Transverse colon (tissue), 4 donors: ENCODE data around the gene HSPBP1. TPM values are rescaled to one million over a fixed set of nuclear protein-coding genes. Genes with fewer than 3 reads are reported as not detected.

Experiments
- DNase-seq: peaks from one replicate; pipeline ENCODE4 v3.0.0-alpha.2; 2019
- H3K27ac ChIP-seq, 4 donors: fragments of 200-600 bp; sonication (generic); 2 replicates each; pipeline ENCODE4 v1.5.1; 2016 to 2018; ENCODE audit warnings: inconsistent platforms in 4 of 4
- H3K27me3 ChIP-seq: fragments of 200-600 bp; sonication (generic); 2 replicates; pipeline ENCODE4 v1.5.1; 2017; ENCODE audit warnings: inconsistent platforms
- H3K36me3 ChIP-seq, 4 donors: fragments of 200-600 bp; sonication (generic); 2 replicates each; pipeline ENCODE4 v1.5.1; 2017 to 2019; ENCODE audit warnings: inconsistent platforms in 4 of 4
- H3K4me1 ChIP-seq, 4 donors: fragments of 200-600 bp; sonication (generic); 2 replicates each; pipeline ENCODE4 v1.5.1; 2017 to 2020; ENCODE audit warnings: inconsistent platforms in 4 of 4
- H3K4me3 ChIP-seq, 4 donors: fragments of 200-600 bp; sonication (generic); 1 replicate in 1 of 4; 2 replicates in 3 of 4; pipeline versions ENCODE4 v1.5.1 to v1.6.1; 2017 to 2019; ENCODE audit warnings: inconsistent platforms in 4 of 4
- H3K9me3 ChIP-seq, 2 donors: fragments of 200-600 bp; sonication (generic); 2 replicates each; pipeline ENCODE4 v1.5.1; 2017 to 2019; ENCODE audit warnings: inconsistent platforms in 2 of 2
- CTCF ChIP-seq, 5 experiments: fragments of 200-600 bp in 3 of 5; fragments of 450-650 bp in 2 of 5; sonication (generic) in 3 of 5; IDR thresholded peaks; 1 replicate in 2 of 5; 2 replicates in 3 of 5; pipeline ENCODE4 v1.5.1; 2016 to 2017; ENCODE audit warnings: antibody characterized with exemption in 5 of 5, inconsistent platforms in 3 of 5, mild to moderate bottlenecking in 2 of 5, moderate library complexity in 1 of 5
- EP300 ChIP-seq: sonication (generic); formaldehyde crosslinking; IDR thresholded peaks from one replicate; pipeline ENCODE4 v1.6.1; 2017; ENCODE audit warnings: antibody characterized with exemption, low read depth
- POLR2A ChIP-seq: fragments of 450-650 bp; IDR thresholded peaks from one replicate; pipeline ENCODE4 v1.6.1; 2016; ENCODE audit warnings: antibody characterized with exemption, mild to moderate bottlenecking, moderate library complexity
- POLR2AphosphoS5 ChIP-seq, 3 donors: sonication (generic); formaldehyde crosslinking; IDR thresholded peaks; one replicate each; pipeline ENCODE4 v1.6.1; 2016; ENCODE audit warnings: antibody characterized with exemption in 3 of 3
- WGBS, 2 donors: methylation state at CpG; one replicate each; pipeline ENCODE4 v1.1.5; 2018; ENCODE audit warnings: low coverage in 1 of 2; 5-methylcytosine and 5-hydroxymethylcytosine counted together
- in situ Hi-C, 4 donors: fragments of 200-750 bp; cut with MboI; loops; one replicate each; pipeline versions ENCODE4 v1.15.0 to v1.15.1; 2017; ENCODE audit warnings: low sequenced_read_pairs in 3 of 4, low pct_ligation_motif_present in 1 of 4, low pct_unique_long_range_greater_than_20kb in 1 of 4
- intact Hi-C: fragments of 100-400 bp; cut with DNase I; formaldehyde crosslinking; loops from one replicate; pipeline ENCODE4 v1.15.1; 2023; ENCODE audit warnings: low total_unique reads
- total RNA-seq, 4 donors: library from RNA; depleted of rRNA; stranded (reverse); fragments of >200 nt; gene quantifications; one replicate each; pipeline ENCODE4 v1.1.0, GENCODE V29; 2016

HSPBP1 gene
- total RNA-seq, 4 donors from 2014 or later, result 4.5 to 98.7 (median 27.0) TPM

GRCh38 chr19:55265723-55266386 is 14.1 kb downstream of the HSPBP1 start:
- in situ Hi-C loops, result no loop called here
- Histone ChIP-seq H3K27ac (no peak overlapping the region), H3K4me3 (no peak overlapping the region), H3K27me3 (no peaks in the 10 kb centered on the region), H3K4me1 (no peaks in the 10 kb centered on the region), H3K9me3 (no peaks in the 10 kb centered on the region), H3K36me3 (no peaks in the 10 kb centered on the region)
- intact Hi-C loops, result no loop called here
- WGBS, 2 donors, result 80 to 89% methylated on average over 1 to 12 of the region's 12 CpGs
- TF ChIP-seq CTCF (IDR thresholded peaks at IDR 0.05), result no peak
- TF ChIP-seq POLR2AphosphoS5 (IDR thresholded peaks at IDR 0.05), result no peak
- no peak for TF ChIP-seq POLR2A
- TF ChIP-seq EP300, result no peak
- DNase-seq, result no peak

GRCh38 chr19:55265173-55265572 is 14.7 kb downstream of the HSPBP1 start:
- in situ Hi-C loops (no loop called here), intact Hi-C loops (no loop called here)
- no peak for DNase-seq
- 20 to 94% methylated on average over 1 to 16 of the region's 16 CpGs for WGBS, 2 donors
- H3K4me1 ChIP-seq, result peaks cover 0 to under 1% (median under 1%) of the 10 kb centered on the region in 4 donors
- H3K36me3 ChIP-seq, result no peaks in the 10 kb centered on the region
- H3K27ac ChIP-seq, result no peak overlapping the region
- H3K4me3 ChIP-seq, result no peak overlapping the region
- TF ChIP-seq CTCF (IDR thresholded peaks at IDR 0.05), result no peak
- TF ChIP-seq EP300, result no peak
- TF ChIP-seq POLR2AphosphoS5 (IDR thresholded peaks at IDR 0.05), result no peak
- no peak for TF ChIP-seq POLR2A
- no peaks in the 10 kb centered on the region for H3K9me3 ChIP-seq
- no peaks in the 10 kb centered on the region for H3K27me3 ChIP-seq

- no peak overlapping the region for H3K4me3 ChIP-seq
- no peak for TF ChIP-seq EP300
- no peak for TF ChIP-seq POLR2A
- no peak for TF ChIP-seq POLR2AphosphoS5 (IDR thresholded peaks at IDR 0.05)
- TF ChIP-seq CTCF (IDR thresholded peaks at IDR 0.05), result no peak
- DNase-seq, result no peak
- H3K4me1 ChIP-seq, result peaks cover 6 to 7% (median 6%) of the 10 kb centered on the region in 4 donors
- in situ Hi-C loops (no loop called here), intact Hi-C loops (no loop called here)
- H3K27ac ChIP-seq, result no peak overlapping the region
- 74 to 91% methylated on average over 3 to 5 of the region's 5 CpGs for WGBS, 2 donors
- H3K27me3 ChIP-seq, result no peaks in the 10 kb centered on the region
- no peaks in the 10 kb centered on the region for H3K36me3 ChIP-seq
- H3K9me3 ChIP-seq, result no peaks in the 10 kb centered on the region
Observed at GRCh38 chr19:55264531-55264930, 15.4 kb downstream of the HSPBP1 start.

- H3K36me3 ChIP-seq, result no peaks in the 10 kb centered on the region
- peaks cover 7 to 14% (median 12%) of the 10 kb centered on the region in 4 donors for H3K4me1 ChIP-seq
- H3K27ac ChIP-seq, result no peak overlapping the region
- H3K9me3 ChIP-seq, result no peaks in the 10 kb centered on the region
- no peaks in the 10 kb centered on the region for H3K27me3 ChIP-seq
- 87 to 94% methylated on average over 3 to 9 of the region's 9 CpGs for WGBS, 2 donors
- in situ Hi-C loops, result no loop called here
- H3K4me3 ChIP-seq, result no peak overlapping the region
- TF ChIP-seq CTCF (IDR thresholded peaks at IDR 0.05), result no peak
- DNase-seq, result no peak
- intact Hi-C loops, result no loop called here
Observed at GRCh38 chr19:55262359-55262758, 17.6 kb downstream of the HSPBP1 start.
